Effector memory CD4-positive, alpha-beta T cell (primary cell): ENCODE results near the gene BUD31.

Source experiments
- DNase-seq, 3 donors: peaks; one replicate each; pipeline ENCODE4 v3.0.0-alpha.2; 2020
- H3K27ac ChIP-seq: 2 replicates; pipeline ENCODE4 v1.7.0; 2013; ENCODE audit warnings: mild to moderate bottlenecking, low read length, moderate library complexity; ENCODE audit not compliant: insufficient read depth, poor library complexity, severe bottlenecking
- H3K27me3 ChIP-seq: replicated peaks from 2 replicates; pipeline ENCODE4 v1.7.0; 2013; ENCODE audit warnings: mild to moderate bottlenecking, low read length; ENCODE audit not compliant: insufficient read depth, control insufficient read depth, poor library complexity, severe bottlenecking
- H3K36me3 ChIP-seq: 2 replicates; pipeline ENCODE4 v1.7.0; 2013; ENCODE audit warnings: mild to moderate bottlenecking, low read length, moderate library complexity; ENCODE audit not compliant: control insufficient read depth, insufficient read depth
- H3K4me1 ChIP-seq: 2 replicates; pipeline ENCODE4 v1.7.0; 2013; ENCODE audit warnings: low read length, mild to moderate bottlenecking; ENCODE audit not compliant: control insufficient read depth, insufficient read depth, poor library complexity, severe bottlenecking
- H3K4me3 ChIP-seq: 2 replicates; pipeline ENCODE4 v1.7.0; 2013; ENCODE audit warnings: low read length, low read depth, mild to moderate bottlenecking; ENCODE audit not compliant: insufficient read depth, poor library complexity, severe bottlenecking
- H3K9me3 ChIP-seq: 2 replicates; pipeline ENCODE4 v1.7.0; 2013; ENCODE audit warnings: mild to moderate bottlenecking, low read length, moderate library complexity; ENCODE audit not compliant: control insufficient read depth

BUD31 gene

DNA sequence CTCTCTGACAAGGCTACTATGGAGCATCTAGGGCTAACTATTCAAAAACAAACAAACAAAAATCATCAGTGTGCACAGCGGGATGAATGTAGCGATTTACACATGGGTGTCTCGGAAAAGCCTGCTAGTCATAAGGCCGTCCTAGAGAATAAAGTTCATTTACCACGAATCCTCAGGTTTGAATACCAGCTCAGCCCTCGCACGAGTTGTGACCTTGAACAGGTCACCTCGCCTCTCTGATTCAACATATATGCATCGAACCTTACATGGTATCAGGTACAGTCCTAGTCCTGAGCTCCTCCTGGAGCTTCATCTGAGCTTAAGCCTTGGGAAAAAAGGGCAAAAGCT is 56.6 kb downstream of the BUD31 start:
- Histone ChIP-seq H3K36me3 (peaks cover 10% of the 10 kb centered on the region), H3K27me3 (no peaks in the 10 kb centered on the region), H3K4me1 (peaks cover 19% of the 10 kb centered on the region), H3K27ac (peak overlapping the region; percentile 82), H3K4me3 (peak overlapping the region; percentile 97), H3K9me3 (no peaks in the 10 kb centered on the region)
- no peak for DNase-seq

DNA sequence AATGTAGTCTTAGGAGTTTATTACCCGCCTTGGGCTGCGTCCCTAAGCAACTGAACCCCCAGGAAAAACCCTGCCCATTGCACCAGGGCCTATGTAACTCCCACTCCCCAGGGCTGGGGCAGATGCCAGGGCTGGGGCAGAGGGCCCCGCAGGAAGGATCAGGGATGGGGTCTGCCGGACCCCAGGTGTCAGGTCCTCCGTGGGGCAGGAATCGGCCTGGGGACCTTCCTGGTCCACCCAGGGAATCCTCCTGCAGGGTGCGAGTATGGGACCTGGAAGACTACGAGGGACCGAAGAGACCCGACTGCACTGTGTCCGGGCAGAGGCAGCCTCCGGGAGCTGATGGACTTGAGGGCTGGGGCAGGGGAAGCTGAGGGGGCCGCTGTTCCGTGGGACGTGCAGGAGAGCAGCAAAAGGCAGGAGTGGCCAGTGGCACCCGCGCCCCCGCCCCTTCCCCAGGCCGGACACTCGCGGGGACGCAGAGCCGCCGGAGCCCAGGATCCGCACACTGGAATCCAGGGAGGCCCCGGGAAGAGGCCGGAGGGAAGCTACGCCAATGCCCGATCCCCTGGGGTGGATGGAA is 59.7 kb downstream of the BUD31 start:
- no peaks in the 10 kb centered on the region for H3K9me3 ChIP-seq
- H3K36me3 ChIP-seq, result peaks cover 4% of the 10 kb centered on the region
- DNase-seq, result no peak
- H3K4me1 ChIP-seq, result peaks cover 17% of the 10 kb centered on the region
- no peak overlapping the region for H3K27ac ChIP-seq
- H3K27me3 ChIP-seq, result no peaks in the 10 kb centered on the region
- H3K4me3 ChIP-seq, result no peak overlapping the region
